Jurkat, Clone E6-1 (cell line): ENCODE data around the gene COBL.

Experiments
- DNase-seq: peaks from one replicate; pipeline ENCODE4 v3.0.0-alpha.2; 2011; ENCODE audit warnings: low read depth, low spot score
- H3K4me3 ChIP-seq: 2 replicates; pipeline ENCODE4 v1.5.1; 2011; ENCODE audit warnings: mild to moderate bottlenecking, low read length, control low read depth, moderate library complexity

COBL gene

DNA sequence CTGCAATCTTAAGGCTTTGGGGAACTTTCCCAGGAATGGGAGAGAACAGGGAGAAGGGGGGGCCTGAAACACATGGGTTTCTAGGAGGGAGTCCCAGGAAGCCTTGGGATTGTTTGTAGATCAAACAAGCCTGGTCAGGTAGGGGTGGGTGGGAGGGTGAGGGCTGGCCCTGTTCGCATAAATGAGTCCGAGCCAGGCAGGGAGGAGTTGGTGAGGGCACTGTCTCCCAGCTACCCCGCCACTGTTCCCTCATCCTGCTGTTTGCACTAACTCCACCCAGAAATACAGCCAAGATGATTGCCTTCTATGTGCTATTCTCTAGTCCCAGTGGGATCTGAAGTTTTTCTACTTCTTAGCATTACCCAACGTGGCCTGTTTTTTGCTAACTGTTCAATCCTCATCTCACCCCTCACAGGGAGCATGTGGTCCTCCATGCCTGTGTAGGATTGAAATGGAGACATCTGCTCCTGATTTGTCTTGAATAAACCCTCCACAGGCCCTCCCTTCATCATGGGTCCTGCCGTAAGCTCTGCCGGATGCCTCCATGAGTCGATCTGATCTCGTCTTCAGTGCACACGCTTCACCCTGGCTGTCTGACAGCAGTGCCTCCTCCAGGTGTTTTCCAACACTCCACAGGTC is 257.0 kb downstream of the COBL start:
- no peak overlapping the region for H3K4me3 ChIP-seq
- DNase-seq, result no peak

DNA sequence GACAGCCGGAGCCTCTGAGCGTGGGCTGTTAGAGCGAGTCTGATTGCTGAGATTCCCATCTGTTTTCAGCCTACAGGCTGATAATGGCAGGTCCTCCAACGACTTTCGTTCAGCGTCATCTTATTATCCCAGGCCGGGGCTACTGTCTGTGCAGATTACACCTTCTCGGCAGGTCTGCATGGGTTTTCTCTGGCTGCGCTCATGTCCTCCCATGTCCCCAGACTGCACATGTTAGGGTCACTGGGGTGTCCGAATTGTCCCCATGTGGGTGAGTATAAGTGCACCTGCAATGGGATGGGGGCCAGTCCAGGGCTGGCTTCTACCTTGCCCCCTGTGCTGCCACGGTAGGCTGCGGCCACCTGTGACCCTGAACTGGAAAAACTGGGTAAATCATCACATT is 257.8 kb downstream of the COBL start:
- no peak for DNase-seq
- H3K4me3 ChIP-seq, result no peak overlapping the region

DNA sequence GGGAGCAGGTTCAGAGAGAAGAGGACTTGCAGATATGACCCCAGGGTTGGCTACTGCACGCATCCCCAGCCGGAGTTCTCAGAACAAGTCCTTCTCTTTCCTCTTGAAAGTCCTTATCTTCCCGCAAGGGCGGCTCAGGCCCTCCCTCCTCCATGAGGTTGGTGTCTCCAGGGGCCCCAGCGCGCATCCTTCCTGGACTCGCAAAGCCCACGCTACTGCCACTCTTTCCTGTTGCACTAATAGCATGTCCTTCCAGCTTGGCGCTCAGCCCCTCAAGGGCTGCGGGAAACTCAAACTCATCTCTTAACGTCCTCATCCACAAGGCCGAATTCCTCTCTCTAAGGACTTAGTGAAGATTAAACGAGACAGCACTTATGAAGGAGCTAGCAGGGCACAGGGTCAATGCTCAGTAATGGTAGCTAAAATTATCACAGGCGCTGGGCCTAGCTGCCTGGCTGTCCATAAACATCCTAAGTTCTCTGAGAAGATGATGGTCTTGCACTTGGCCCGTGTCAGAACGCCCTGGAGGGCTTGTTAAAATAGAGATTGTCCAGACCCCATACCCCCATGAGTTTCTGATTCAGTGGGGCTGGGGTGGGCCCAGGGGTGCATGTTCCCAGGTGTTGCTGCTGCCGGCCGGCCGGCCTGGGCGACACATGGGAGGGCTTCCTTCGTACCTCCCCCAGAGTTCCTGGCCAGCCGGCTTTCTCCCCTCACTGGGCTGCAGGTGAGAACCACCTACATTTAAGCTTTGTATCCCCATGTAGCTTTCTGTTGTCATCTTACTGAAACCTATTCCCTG is 261.4 kb downstream of the COBL start:
- DNase-seq, result no peak
- H3K4me3 ChIP-seq, result no peak overlapping the region

DNA sequence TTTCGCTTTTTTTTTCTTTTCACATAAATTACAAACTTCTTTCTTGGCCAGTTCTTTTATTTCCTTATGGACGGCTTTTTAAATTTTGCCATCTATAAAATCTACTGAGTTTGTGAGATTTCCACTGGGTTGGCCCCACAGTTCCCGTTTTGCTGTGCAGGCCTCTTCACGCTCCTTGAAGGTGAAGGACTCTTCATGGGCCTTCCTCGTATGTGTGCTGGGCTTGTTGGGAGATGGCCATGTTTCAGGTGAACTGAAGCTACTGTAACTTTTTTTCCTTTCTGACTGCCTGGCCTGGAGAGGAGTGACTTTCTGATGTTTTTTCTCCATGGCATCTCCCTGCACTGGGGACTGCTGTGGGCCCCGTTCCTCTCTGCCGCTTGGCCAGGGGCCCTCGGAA is 262.4 kb downstream of the COBL start:
- no peak overlapping the region for H3K4me3 ChIP-seq
- no peak for DNase-seq

DNA sequence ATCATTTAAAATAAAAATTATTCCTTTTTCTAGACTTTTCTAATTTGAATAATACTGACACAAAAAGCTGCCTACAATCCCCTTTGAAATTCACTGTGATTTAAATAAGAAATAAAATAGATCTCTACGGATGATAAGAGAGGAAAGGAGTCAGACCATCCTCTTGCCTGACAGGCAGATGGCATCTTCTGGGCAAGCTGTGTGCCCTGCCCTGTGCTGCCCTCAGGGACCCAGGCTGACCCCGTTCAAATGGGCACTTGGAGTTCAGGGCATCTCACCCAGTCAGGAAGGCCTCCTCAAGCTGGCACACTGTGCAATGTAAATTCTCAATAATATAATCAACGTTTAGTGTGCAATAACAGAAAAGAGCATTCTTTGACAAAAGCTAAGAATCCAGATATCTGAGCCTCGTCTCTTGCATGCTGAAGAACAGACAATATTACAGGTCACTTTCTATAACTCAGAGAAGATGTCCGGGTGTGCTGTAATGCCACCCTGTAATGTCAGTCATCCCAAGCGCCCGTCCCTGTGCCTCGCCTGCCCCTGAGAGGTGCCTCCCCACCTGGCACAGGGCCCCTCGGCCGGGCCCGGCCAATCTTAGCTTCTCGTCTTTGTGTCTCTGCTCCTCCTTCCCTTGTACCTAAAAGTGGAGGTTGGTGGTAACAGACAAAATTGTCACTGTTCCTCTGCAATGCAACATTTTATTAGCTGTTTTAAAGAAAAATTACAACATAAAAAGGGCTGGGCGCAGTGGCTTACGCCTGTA is 263.3 kb downstream of the COBL start:
- DNase-seq, result no peak
- no peak overlapping the region for H3K4me3 ChIP-seq

DNA sequence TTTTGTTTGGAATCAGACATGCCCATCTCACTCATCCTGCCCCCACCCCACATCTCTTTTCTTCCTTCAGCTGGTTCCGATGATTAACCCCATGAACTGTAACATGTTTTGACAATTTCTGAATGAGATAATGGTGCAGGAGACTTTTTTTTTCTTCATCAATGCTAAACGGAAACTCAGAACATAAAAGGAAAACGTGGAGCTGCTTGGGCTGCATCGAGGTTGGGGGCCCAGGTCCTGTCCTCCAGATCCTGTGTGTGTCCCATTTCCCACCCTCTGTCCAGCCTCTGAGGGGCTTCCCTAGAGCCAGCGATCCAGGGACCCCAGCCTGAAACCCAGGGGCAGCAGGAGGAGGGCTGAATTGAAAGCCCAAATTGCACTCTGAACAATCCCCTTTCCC is 270.1 kb downstream of the COBL start:
- DNase-seq, result no peak
- no peak overlapping the region for H3K4me3 ChIP-seq

DNA sequence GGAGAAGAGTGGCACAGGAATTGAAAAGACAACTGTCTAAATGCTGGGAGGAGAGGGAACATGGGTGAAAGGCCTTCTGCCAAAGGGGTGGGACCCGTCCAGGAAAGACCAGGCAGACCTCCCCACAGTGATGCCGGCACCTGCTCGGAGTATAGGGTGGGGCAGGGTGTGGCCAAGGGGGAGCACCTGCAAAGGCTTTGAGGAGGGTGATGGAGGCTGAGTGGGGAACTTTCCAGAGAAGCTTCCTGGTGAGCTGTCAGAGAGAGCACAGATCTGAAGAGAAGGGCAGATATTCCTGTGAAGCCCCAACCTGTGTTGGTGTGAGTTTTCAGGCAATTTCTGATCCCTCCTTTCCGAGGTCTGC is 270.5 kb downstream of the COBL start:
- no peak for DNase-seq
- no peak overlapping the region for H3K4me3 ChIP-seq

DNA sequence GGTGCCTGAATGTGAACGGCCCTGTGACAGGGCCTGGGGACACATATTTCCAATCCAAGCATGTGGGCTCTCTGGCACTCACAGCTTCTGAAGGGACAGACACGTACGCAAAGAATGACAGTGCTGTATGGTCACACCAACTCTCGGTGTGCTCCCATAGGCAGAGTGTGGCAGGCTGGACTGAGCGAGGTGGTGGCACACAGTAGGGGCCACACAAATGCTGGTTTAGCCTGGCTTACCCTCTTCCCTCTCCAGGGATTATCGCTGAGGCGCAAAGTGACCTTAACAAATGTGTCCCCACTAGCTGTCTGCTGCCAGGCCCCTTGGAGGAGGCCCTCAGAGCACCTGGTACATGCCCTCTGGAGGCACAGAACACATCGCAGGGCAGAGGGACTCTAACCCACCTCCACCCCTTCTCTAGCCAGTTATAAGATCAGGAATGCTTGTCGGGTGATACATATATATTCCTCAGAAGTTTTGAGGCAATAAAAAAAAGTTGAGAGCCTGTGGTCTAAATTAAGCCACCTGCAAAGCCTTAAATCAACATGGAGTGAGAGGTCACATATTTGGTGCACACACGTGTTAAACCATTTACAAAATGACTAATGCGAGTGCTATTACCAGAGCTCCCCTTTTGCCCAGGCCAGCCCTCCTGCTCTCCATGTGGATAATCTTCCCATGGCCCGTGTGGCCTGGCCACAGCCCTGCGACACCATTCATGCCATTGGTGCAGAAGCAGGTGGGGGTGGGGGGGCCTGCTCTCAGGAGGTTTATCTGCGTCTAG is 271.1 kb downstream of the COBL start:
- no peak for DNase-seq

DNA sequence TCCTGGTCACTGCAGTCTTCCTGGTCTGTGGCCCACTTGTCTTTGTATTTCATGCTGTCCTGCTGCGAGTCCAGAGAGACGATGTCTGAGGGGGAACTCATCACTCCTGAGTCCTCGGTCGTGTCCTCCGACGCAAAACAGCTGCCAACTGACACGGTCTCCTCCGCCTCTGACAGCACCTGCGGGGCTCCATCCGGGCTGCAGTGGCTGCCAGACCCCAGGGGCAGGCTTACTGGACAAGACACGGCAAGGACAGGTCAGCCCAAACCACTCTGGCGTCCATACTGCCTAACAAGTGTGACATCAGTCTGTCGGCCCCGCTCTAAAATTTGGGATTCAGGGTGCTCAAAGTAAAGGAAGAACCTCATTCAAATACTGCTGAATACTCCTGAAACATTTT is 273.1 kb downstream of the COBL start:
- H3K4me3 ChIP-seq, result no peak overlapping the region
- DNase-seq, result no peak

More for the DNA sequence above, 271.1 kb downstream of the COBL start:
- H3K4me3 ChIP-seq, result no peak overlapping the region

DNA sequence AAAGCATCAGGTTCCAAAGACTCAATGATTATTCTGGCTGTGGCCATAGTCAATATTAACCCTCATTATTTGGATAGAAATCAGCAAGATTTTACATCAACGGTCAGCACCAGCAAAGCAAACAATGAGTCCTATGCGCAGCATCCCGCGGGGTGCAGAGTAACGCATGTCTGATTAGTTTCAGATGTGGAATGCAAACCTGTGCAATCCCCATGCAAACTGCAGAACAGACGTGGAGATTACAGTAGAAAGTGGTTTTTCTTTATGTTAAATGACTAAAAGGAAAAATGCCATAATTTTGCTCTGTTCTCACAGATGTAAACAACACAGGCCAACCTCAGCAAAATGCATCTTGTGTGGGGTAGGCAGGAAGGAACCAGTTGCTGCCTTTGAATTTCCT is 275.8 kb downstream of the COBL start:
- no peak for DNase-seq
- no peak overlapping the region for H3K4me3 ChIP-seq

DNA sequence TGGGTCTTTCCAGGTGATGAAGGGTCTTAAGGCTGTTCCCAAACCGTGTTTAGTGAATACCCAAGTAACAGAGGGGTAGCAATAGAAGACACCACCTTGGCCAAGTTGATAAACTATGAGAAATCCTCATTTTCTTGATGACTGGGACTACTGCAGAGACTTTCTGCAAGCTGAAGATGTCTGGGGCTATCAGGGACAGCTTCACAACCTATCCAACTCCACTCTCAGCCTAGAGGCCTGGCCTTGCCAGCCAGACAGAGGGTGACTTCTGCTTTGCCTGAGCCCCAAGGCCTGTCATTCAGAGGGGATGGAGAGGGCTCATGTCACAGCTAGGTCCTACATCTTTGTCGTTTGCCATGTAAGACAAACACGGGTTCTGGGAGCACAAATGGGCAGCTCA is 278.0 kb downstream of the COBL start:
- no peak overlapping the region for H3K4me3 ChIP-seq
- no peak for DNase-seq

DNA sequence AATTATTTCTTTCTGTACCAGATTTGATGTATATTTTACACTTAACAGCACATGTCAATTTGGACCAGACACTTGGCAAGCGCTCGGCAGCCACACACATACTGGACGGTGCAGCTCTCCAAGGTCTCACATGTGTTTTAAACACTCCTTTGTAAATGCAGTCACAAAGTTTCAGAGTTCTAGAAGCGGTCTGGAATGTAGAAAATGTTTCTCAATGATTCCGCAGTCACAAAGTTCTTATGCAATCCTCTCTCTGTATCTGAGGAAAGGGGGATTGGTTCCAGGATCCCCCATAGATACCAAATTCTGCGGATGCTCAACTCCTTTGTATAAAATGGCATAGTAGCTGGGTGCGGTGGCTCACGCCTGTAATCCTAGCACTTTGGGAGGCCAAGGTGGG is 280.9 kb downstream of the COBL start:
- DNase-seq, result no peak

DNA sequence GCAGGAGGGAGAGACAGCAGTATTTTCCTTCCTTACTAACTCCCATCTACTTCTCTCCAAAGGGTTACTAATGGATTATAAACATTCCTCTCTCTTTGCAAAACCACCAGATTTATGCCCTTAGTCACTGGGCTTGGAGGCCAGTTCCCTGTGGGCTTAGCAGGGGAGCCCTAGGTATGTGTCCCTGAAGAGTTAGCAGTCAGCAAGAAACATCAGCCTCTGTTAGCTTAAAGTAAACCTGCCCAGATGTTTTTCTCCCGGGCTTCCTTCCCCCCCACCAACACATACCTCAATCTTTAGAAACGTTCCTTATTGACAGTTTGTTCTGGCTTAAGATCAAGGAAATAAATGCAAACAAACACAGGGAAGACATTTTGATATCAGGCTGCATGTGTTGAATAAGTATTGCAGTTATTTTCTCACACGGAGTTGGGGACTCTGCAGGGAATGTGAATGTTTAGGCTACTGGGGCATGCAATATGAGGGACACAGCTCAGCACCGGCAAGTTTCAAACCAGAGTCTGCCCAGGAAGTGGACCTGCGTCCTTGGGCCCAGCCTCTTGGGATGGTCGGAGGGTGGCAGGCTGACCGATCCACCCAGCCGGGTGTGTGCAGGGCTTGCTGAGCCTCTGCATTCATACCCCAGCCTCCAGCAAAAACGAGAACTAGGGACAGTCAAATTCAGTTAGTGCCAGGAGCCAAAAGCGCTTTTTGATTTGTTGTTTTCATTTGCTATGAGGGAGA is 281.9 kb downstream of the COBL start:
- DNase-seq, result no peak
- H3K4me3 ChIP-seq, result no peak overlapping the region

More for the DNA sequence above, 280.9 kb downstream of the COBL start:
- H3K4me3 ChIP-seq, result no peak overlapping the region

DNA sequence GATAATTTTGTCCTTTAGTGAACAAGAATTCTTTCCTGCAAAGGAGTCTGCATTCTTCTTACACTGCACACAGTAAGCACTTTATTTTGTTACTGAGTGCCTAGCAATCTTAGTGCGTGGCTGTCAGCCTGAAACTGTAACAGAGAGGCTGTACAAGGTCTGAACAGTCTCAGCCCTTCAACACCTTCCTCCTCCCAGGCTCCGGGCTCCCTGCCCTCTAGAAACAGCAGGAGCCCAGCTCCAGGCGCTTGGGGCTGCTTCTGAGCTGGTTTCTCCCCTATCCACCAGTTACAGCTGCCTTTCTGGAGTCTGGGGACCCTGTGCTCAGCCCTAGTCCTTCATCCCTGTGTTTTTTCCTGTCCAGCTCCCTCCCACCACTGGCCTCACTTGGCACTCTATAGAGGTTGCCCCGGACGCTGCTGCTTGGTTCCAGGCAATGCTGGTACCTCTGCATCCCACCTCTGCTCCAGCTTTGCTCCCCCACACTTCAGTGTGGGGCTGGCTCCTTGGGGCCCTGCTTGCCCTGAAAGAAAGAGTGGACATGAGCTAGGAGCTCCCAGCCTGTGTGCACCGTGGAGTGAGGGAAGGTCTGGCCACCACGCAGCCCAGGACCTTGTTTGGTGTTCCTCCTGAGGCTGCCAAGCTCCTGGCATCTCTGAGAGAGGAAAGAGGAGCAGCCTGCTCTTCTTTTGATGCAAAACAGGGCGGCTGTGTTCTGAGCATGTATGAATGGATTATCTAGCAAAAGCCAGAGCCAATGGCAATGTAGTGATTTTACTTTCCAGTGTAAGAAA is 282.7 kb downstream of the COBL start:
- DNase-seq, result no peak
- no peak overlapping the region for H3K4me3 ChIP-seq

DNA sequence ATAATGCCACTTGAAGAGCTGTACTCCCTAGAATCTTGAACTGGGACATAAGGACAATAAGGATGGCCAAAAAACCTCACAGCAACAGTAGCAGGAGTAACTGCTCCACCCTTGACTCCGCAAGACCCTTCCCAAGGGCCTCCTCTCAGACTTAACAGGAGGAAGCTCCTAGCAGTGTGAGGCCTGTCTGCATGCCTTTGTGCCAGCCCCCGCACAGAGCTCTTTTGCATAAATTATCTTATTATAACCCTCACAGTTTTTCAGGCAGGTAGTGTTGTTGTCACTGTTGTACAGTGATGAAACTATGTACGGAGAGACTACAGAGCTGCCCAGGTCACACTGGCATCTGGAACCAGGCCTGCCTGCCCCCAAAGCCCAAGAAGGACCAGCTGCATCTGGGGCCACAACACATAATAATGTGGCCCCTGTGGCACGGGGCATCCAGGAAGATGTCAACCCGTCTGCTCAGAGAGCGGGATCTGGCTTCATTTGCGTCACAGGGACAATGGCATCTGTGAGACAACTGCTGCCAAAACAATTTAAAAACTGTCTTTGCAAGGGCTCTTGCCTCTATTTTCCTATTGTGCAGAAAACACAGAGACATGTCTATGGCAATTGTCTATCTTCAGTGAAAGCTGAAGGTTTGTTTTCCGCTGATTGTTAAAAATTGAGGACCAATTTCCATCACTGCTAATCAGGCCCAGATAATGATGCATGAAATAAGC is 284.7 kb downstream of the COBL start:
- no peak for DNase-seq
- no peak overlapping the region for H3K4me3 ChIP-seq

DNA sequence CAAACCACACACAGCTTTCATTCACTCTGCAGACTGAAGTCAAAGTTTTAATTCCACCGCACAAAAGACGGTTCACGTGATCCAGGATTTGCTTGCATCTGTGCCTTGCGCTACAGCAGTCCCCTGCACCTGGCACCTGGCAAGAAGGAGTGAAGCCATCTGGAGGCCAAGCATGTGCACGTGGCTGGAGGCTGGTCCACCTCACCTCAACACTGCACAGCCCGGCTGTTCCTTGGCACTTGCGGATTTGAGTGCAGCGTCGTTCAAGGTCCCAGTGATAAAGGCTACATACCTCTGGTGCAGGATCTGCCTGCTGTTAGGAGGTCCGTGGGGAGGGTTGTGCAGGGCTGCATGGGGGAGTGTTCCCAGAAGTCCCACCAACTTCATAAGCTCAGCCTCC is 285.4 kb downstream of the COBL start:
- no peak overlapping the region for H3K4me3 ChIP-seq

DNA sequence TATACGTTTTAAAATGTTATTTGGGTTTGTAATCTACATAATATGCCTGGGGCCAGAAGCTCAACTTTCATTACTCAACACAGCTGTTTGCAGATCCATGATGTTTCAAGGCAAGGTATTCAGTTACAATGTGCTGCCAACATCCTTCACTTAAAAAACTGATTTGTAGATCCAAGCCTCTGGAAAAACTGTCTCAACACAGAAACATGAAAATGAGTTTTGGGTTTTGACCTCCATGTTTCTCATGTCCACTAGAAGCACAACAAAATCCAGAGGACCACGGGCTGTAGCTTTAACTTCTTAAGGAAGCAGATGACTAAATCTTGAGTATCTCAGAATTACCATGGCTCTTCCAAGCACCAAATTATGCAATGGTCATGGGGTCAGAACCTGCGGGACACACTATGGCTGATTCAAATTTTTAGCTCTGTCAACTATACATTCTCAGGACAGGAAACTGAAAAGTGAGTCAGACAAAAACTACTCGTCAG is 286.9 kb downstream of the COBL start:
- no peak for DNase-seq
- no peak overlapping the region for H3K4me3 ChIP-seq

More for the DNA sequence above, 285.4 kb downstream of the COBL start:
- DNase-seq, result no peak
